Erythroblast (primary cell): ENCODE results near the gene ZNF66.

Source experiments
- GATA1 ChIP-seq: IDR thresholded peaks from 2 replicates; pipeline ENCODE4 v1.6.1; 2011; ENCODE audit warnings: low read depth, mild to moderate bottlenecking, control low read depth, low read length, moderate library complexity
- POLR2A ChIP-seq: IDR thresholded peaks from 2 replicates; pipeline ENCODE4 v1.6.1; 2011; ENCODE audit warnings: mild to moderate bottlenecking, low read length

GRCh38 chr19:20791806-20792205 lies 15.7 kb downstream of the ZNF66 start:
- no peak for TF ChIP-seq POLR2A
- no peak for TF ChIP-seq GATA1
